TTC549 (cell line): Measurements from ENCODE around the gene ZMYM3.
A peak's percentile ranks its signal among the peaks of the same experiment; 100 is the strongest.
"Not testable (repeated sequence)": the region's sequence is repeated elsewhere in the genome, so short reads cannot be mapped to it uniquely, and the experiment has no call there.

Experiments used
- FAIRE-seq: peaks from 2 replicates; lab custom pipeline; 2012; peaks lifted over from hg19 to GRCh38; lab: Jason Lieb, UNC

ZMYM3 gene

GRCh38 chrX:71254092-71254963 lies at the start of gene ZMYM3:
Gene ZMYM3 (minus strand): TSS chrX:71254140. CDS start chrX:71253255, 885 bp downstream.
- no peak for FAIRE-seq

GRCh38 chrX:71302461-71303213 lies 48.7 kb upstream of the ZMYM3 start:
- FAIRE-seq = no peak

- no peak for FAIRE-seq
Measured at GRCh38 chrX:71301195-71301924, 47.4 kb upstream of the ZMYM3 start, which contains the start of gene ITGB1BP2. Gene ITGB1BP2 (plus strand): TSS chrX:71301750. CDS start chrX:71301807, 57 bp downstream.

- FAIRE-seq = not testable (repeated sequence)
Measured at GRCh38 chrX:71300495-71300894, 46.6 kb upstream of the ZMYM3 start.

- FAIRE-seq = not testable (repeated sequence)
Measured at GRCh38 chrX:71300064-71300463, 46.1 kb upstream of the ZMYM3 start.

GRCh38 chrX:71298119-71298518 lies 44.2 kb upstream of the ZMYM3 start:
- FAIRE-seq = no peak

GRCh38 chrX:71296806-71297205 lies 42.9 kb upstream of the ZMYM3 start:
- FAIRE-seq = no peak

GRCh38 chrX:71292669-71293365 lies 38.9 kb upstream of the ZMYM3 start:
- FAIRE-seq = no peak

- no peak for FAIRE-seq
Measured at GRCh38 chrX:71291381-71291780, 37.4 kb upstream of the ZMYM3 start.

- peak; percentile 49 for FAIRE-seq
Measured at GRCh38 chrX:71285929-71286328, 32.0 kb upstream of the ZMYM3 start.

GRCh38 chrX:71283403-71284143 lies 29.6 kb upstream of the ZMYM3 start, which contains the start of gene NONO:
Gene NONO (plus strand): TSS chrX:71283635. CDS start chrX:71290638, 7,003 bp downstream.
- FAIRE-seq = peak; percentile 55

GRCh38 chrX:71282514-71283402 lies 28.8 kb upstream of the ZMYM3 start:
- no peak for FAIRE-seq

GRCh38 chrX:71281300-71281699 lies 27.4 kb upstream of the ZMYM3 start:
- not testable (repeated sequence) for FAIRE-seq

GRCh38 chrX:71272313-71272712 lies 18.4 kb upstream of the ZMYM3 start:
- FAIRE-seq = not testable (repeated sequence)

GRCh38 chrX:71269801-71270395 lies 16.0 kb upstream of the ZMYM3 start:
- FAIRE-seq = no peak

GRCh38 chrX:71268624-71269023 lies 14.7 kb upstream of the ZMYM3 start:
- not testable (repeated sequence) for FAIRE-seq

GRCh38 chrX:71256856-71257255 lies 2.9 kb upstream of the ZMYM3 start:
- FAIRE-seq = no peak

GRCh38 chrX:71256051-71256450 lies 2.1 kb upstream of the ZMYM3 start:
- FAIRE-seq = no peak
